Measurements from ENCODE around the gene UCK2.

UCK2 gene

GRCh38 chr1:165815725-165816124, 11.7 kb upstream of the UCK2 start:
- Histone ChIP-seq H3K9ac (ENCODE audit: insufficient read length) (no peak overlapping the region), H3K27ac (no peak overlapping the region), H3K36me3 (ENCODE audit: insufficient read depth, low read length) (no peaks in the 10 kb centered on the region), H3K9me3 (ENCODE audit: low read depth, low read length) (no peaks in the 10 kb centered on the region), H3K4me3 (no peak overlapping the region)
- TF ChIP-seq EZH2 (IDR thresholded peaks at IDR 0.05): no peak
- no peak for TF ChIP-seq FOXP2 (optimal IDR thresholded peaks at IDR 0.05; ENCODE audit: control extremely low read depth, extremely low read length, insufficient read depth)
- TF ChIP-seq POLR2AphosphoS5 (IDR thresholded peaks at IDR 0.05; ENCODE audit: borderline replicate concordance, low read depth, low read length): no peak
- DNase-seq (ENCODE audit: low read depth, low spot score): no peak

GRCh38 chr1:165816157-165816556, 11.3 kb upstream of the UCK2 start:
- TF ChIP-seq FOXP2 (optimal IDR thresholded peaks at IDR 0.05; ENCODE audit: control extremely low read depth, extremely low read length, insufficient read depth): no peak
- TF ChIP-seq EZH2 (IDR thresholded peaks at IDR 0.05): no peak
- no peak for TF ChIP-seq POLR2AphosphoS5 (IDR thresholded peaks at IDR 0.05; ENCODE audit: borderline replicate concordance, low read depth, low read length)
- DNase-seq (ENCODE audit: low read depth, low spot score): no peak
- Histone ChIP-seq H3K4me3 (no peak overlapping the region), H3K36me3 (ENCODE audit: insufficient read depth, low read length) (no peaks in the 10 kb centered on the region), H3K9me3 (ENCODE audit: low read depth, low read length) (no peaks in the 10 kb centered on the region), H3K9ac (ENCODE audit: insufficient read length) (no peak overlapping the region), H3K27ac (no peak overlapping the region)

- TF ChIP-seq FOXP2 (optimal IDR thresholded peaks at IDR 0.05; ENCODE audit: control extremely low read depth, extremely low read length, insufficient read depth) (no peak), EZH2 (IDR thresholded peaks at IDR 0.05) (no peak), POLR2AphosphoS5 (IDR thresholded peaks at IDR 0.05; ENCODE audit: borderline replicate concordance, low read depth, low read length) (no peak)
- Histone ChIP-seq H3K36me3 (ENCODE audit: insufficient read depth, low read length) (no peaks in the 10 kb centered on the region), H3K27ac (no peak overlapping the region), H3K9me3 (ENCODE audit: low read depth, low read length) (no peaks in the 10 kb centered on the region), H3K4me3 (no peak overlapping the region), H3K9ac (ENCODE audit: insufficient read length) (no peak overlapping the region)
- no peak for DNase-seq (ENCODE audit: low read depth, low spot score)
These were observed 10.5 kb upstream of the UCK2 start for GRCh38 chr1:165816826-165817497.

GRCh38 chr1:165823552-165824268, 3.7 kb upstream of the UCK2 start:
- DNase-seq (ENCODE audit: low read depth, low spot score): no peak
- no peak overlapping the region for H3K9ac ChIP-seq (ENCODE audit: insufficient read length)
- H3K9me3 ChIP-seq (ENCODE audit: low read depth, low read length): no peaks in the 10 kb centered on the region
- H3K27ac ChIP-seq: no peak overlapping the region
- TF ChIP-seq FOXP2 (optimal IDR thresholded peaks at IDR 0.05; ENCODE audit: control extremely low read depth, extremely low read length, insufficient read depth): no peak
- TF ChIP-seq POLR2AphosphoS5 (IDR thresholded peaks at IDR 0.05; ENCODE audit: borderline replicate concordance, low read depth, low read length): no peak
- TF ChIP-seq EZH2 (IDR thresholded peaks at IDR 0.05): no peak
- H3K36me3 ChIP-seq (ENCODE audit: insufficient read depth, low read length): no peaks in the 10 kb centered on the region
- no peak overlapping the region for H3K4me3 ChIP-seq

GRCh38 chr1:165824269-165824643, 3.2 kb upstream of the UCK2 start:
- H3K9ac ChIP-seq (ENCODE audit: insufficient read length): no peak overlapping the region
- no peak for DNase-seq (ENCODE audit: low read depth, low spot score)
- no peaks in the 10 kb centered on the region for H3K36me3 ChIP-seq (ENCODE audit: insufficient read depth, low read length)
- TF ChIP-seq FOXP2 (optimal IDR thresholded peaks at IDR 0.05; ENCODE audit: control extremely low read depth, extremely low read length, insufficient read depth) (no peak), EZH2 (IDR thresholded peaks at IDR 0.05) (no peak), POLR2AphosphoS5 (IDR thresholded peaks at IDR 0.05; ENCODE audit: borderline replicate concordance, low read depth, low read length) (no peak)
- no peak overlapping the region for H3K4me3 ChIP-seq
- no peaks in the 10 kb centered on the region for H3K9me3 ChIP-seq (ENCODE audit: low read depth, low read length)
- no peak overlapping the region for H3K27ac ChIP-seq

- no peaks in the 10 kb centered on the region for H3K9me3 ChIP-seq (ENCODE audit: low read depth, low read length)
- DNase-seq (ENCODE audit: low read depth, low spot score): no peak
- H3K36me3 ChIP-seq (ENCODE audit: insufficient read depth, low read length): peaks cover 8% of the 10 kb centered on the region; the same call in 1 of the 2 replicates
- no peak overlapping the region for H3K9ac ChIP-seq (ENCODE audit: insufficient read length)
- TF ChIP-seq POLR2AphosphoS5 (IDR thresholded peaks at IDR 0.05; ENCODE audit: borderline replicate concordance, low read depth, low read length) (no peak), FOXP2 (optimal IDR thresholded peaks at IDR 0.05; ENCODE audit: control extremely low read depth, extremely low read length, insufficient read depth) (no peak), EZH2 (IDR thresholded peaks at IDR 0.05) (no peak)
- H3K4me3 ChIP-seq: peak overlapping the region; percentile 95
- H3K27ac ChIP-seq: no peak overlapping the region
These were observed 698 bp upstream of the UCK2 start for GRCh38 chr1:165826565-165827267.

GRCh38 chr1:165828103-165828668, 772 bp downstream of the UCK2 start:
- no peak for DNase-seq (ENCODE audit: low read depth, low spot score)
- Histone ChIP-seq H3K9me3 (ENCODE audit: low read depth, low read length) (no peaks in the 10 kb centered on the region), H3K27ac (peak overlapping the region; percentile 93), H3K4me3 (peak overlapping the region; percentile 95), H3K9ac (ENCODE audit: insufficient read length) (peak overlapping the region; percentile 95), H3K36me3 (ENCODE audit: insufficient read depth, low read length) (peaks cover 12% of the 10 kb centered on the region; the same call in 1 of the 2 replicates)
- TF ChIP-seq EZH2 (IDR thresholded peaks at IDR 0.05) (no peak), POLR2AphosphoS5 (IDR thresholded peaks at IDR 0.05; ENCODE audit: borderline replicate concordance, low read depth, low read length) (peak; percentile 11; the same call in 1 of the 2 replicates)
